GM12865 (cell line): Measurements from ENCODE around the gene ARHGEF39.

Source experiments
- DNase-seq: peaks from one replicate; pipeline ENCODE4 v3.0.0; 2010; ENCODE audit warnings: low read depth
- H3K4me3 ChIP-seq: 2 replicates; pipeline ENCODE4 v1.5.1; 2011; ENCODE audit warnings: mild to moderate bottlenecking, low read depth, low read length, control low read depth
- CTCF ChIP-seq: IDR thresholded peaks from 2 replicates; pipeline ENCODE4 v1.5.1; 2011; ENCODE audit warnings: low read length, control low read depth, low read depth, inconsistent platforms; ENCODE audit not compliant: insufficient read depth; ENCODE audit errors: missing control alignments

The ARHGEF39 gene

GRCh38 chr9:35708146-35708545 lies 43.2 kb upstream of the ARHGEF39 start:
- no peak for DNase-seq
- no peak for TF ChIP-seq CTCF
- H3K4me3 ChIP-seq = no peak overlapping the region

GRCh38 chr9:35706951-35707350 lies 42.0 kb upstream of the ARHGEF39 start:
- DNase-seq = no peak
- no peak for TF ChIP-seq CTCF
- no peak overlapping the region for H3K4me3 ChIP-seq

GRCh38 chr9:35705836-35706430 lies 40.9 kb upstream of the ARHGEF39 start:
- TF ChIP-seq CTCF = no peak
- no peak overlapping the region for H3K4me3 ChIP-seq
- DNase-seq = no peak

GRCh38 chr9:35705372-35705771 lies 40.4 kb upstream of the ARHGEF39 start:
- no peak for TF ChIP-seq CTCF
- no peak overlapping the region for H3K4me3 ChIP-seq
- no peak for DNase-seq

- no peak for DNase-seq
- H3K4me3 ChIP-seq = no peak overlapping the region
- no peak for TF ChIP-seq CTCF
Observed at GRCh38 chr9:35703906-35704672, 39.1 kb upstream of the ARHGEF39 start.

GRCh38 chr9:35702696-35703095 lies 37.7 kb upstream of the ARHGEF39 start:
- TF ChIP-seq CTCF = no peak
- DNase-seq = no peak
- H3K4me3 ChIP-seq = no peak overlapping the region
